HepG2 (cell line): ENCODE data around the gene CHST10. TPM values are rescaled to one million over a fixed set of nuclear protein-coding genes. Genes with fewer than 3 reads are reported as not detected.

Source experiments
- ATAC-seq: fragments of 200-7000 bp; cut with Tn5 transposase; 3 replicates; pipeline ENCODE4 v1.9.1; 2020; ENCODE audit warnings: mild to moderate bottlenecking, moderate library complexity
- BruUV-seq: library from RNA; stranded (reverse); fragments of 400-500 nt; replicated peaks from 2 replicates; lab custom pipeline; 2021; lab: Mats Ljungman, UMichigan
- CTCF ChIA-PET: fragments of 300-600 bp; formaldehyde crosslinking; extraction: SDS; loops from one replicate; lab custom pipeline; 2021; ENCODE audit warnings: low total read pairs, inconsistent platforms, low intra/inter-chr PET ratio; lab: Yijun Ruan, JAX
- POLR2A ChIA-PET: fragments of 350-600 bp; sonication (Branson Sonifier 250); formaldehyde crosslinking; loops from one replicate; lab custom pipeline; 2020; ENCODE audit warnings: antibody characterized with exemption, inconsistent platforms; lab: Yijun Ruan, JAX
- DNase-seq: peaks from one replicate; pipeline ENCODE4 v3.0.0-alpha.2; 2015; ENCODE audit warnings: low spot score
- FAIRE-seq: peaks from 3 replicates; lab custom pipeline; 2011; peaks lifted over from hg19 to GRCh38; lab: Jason Lieb, UNC
- H2AFZ ChIP-seq: one replicate; pipeline ENCODE4 v1.6.1; 2011; ENCODE audit warnings: low read length, inconsistent platforms
- H3K27ac ChIP-seq: fragments of 300-600 bp; 3 replicates; pipeline ENCODE4 v1.8.0; 2011; ENCODE audit warnings: mixed run types, mild to moderate bottlenecking, mixed read lengths, low read length, inconsistent platforms; ENCODE audit not compliant: insufficient read depth; ENCODE audit errors: extremely low read length
- H3K27me3 ChIP-seq, 2 experiments: fragments of 200-600 bp in 1 of 2; 2 replicates in 1 of 2; 3 replicates in 1 of 2; pipeline versions ENCODE4 v1.6.0 to v1.8.0; 2011; ENCODE audit warnings: low read length in 2 of 2, mild to moderate bottlenecking in 2 of 2, moderate library complexity in 2 of 2, inconsistent platforms in 1 of 2; ENCODE audit not compliant: insufficient read depth in 2 of 2, control insufficient read depth in 1 of 2
- H3K36me3 ChIP-seq, 2 experiments: fragments of 200-600 bp in 1 of 2; replicated peaks in 1 of 2; 2 replicates in 1 of 2; 3 replicates in 1 of 2; pipeline versions ENCODE4 v1.5.1 to v1.8.0; 2011; ENCODE audit warnings: low read length in 2 of 2, inconsistent platforms in 1 of 2; ENCODE audit not compliant: insufficient read depth in 2 of 2, control insufficient read depth in 1 of 2
- H3K4me1 ChIP-seq: 2 replicates; pipeline ENCODE4 v1.5.1; 2012; ENCODE audit warnings: low read length, inconsistent platforms; ENCODE audit not compliant: insufficient read depth
- H3K4me2 ChIP-seq: 2 replicates; pipeline ENCODE4 v1.6.0; 2011; ENCODE audit warnings: low read depth, low read length, inconsistent platforms
- H3K4me3 ChIP-seq, 3 experiments: fragments of 200-600 bp in 1 of 3; sonication (generic), shearing (Covaris generic) in 1 of 3; replicated peaks in 1 of 3; 2 replicates each; pipeline ENCODE4 v1.5.1; 2011 to 2016; ENCODE audit warnings: low read length in 3 of 3, inconsistent platforms in 2 of 3, low read depth in 2 of 3, mild to moderate bottlenecking in 2 of 3, control low read depth in 1 of 3, mixed read lengths in 1 of 3; ENCODE audit not compliant: insufficient read depth in 1 of 3
- H3K79me2 ChIP-seq: one replicate; pipeline ENCODE4 v1.6.1; 2011; ENCODE audit warnings: low read length, inconsistent platforms; ENCODE audit not compliant: insufficient read depth
- H3K9ac ChIP-seq: 2 replicates; pipeline ENCODE4 v1.6.0; 2011; ENCODE audit warnings: mild to moderate bottlenecking, low read depth, low read length, inconsistent platforms; ENCODE audit not compliant: insufficient read depth
- H3K9me3 ChIP-seq: 2 replicates; pipeline ENCODE4 v1.5.1; 2012; ENCODE audit warnings: mild to moderate bottlenecking, low read length
- H4K20me1 ChIP-seq: 2 replicates; pipeline ENCODE4 v1.6.0; 2011; ENCODE audit warnings: inconsistent platforms, mild to moderate bottlenecking, low read length, moderate library complexity; ENCODE audit not compliant: insufficient read depth
- BCL6 ChIP-seq: IDR thresholded peaks from 2 replicates; pipeline ENCODE4 v1.6.1; 2016; ENCODE audit warnings: missing genetic modification reagents, missing compliant biosample characterization
- BRF2 ChIP-seq: sonication (generic); formaldehyde crosslinking; IDR thresholded peaks from 2 replicates; pipeline ENCODE4 v1.8.1; 2022; ENCODE audit warnings: mild to moderate bottlenecking, missing genetic modification reagents
- HDAC2 ChIP-seq: sonication (generic); formaldehyde crosslinking; IDR thresholded peaks from 2 replicates; pipeline ENCODE4 v1.4.0; 2020; ENCODE audit warnings: missing genetic modification reagents
- HMG20B ChIP-seq: conservative IDR thresholded peaks from 2 replicates; pipeline ENCODE4 v1.6.1; 2016; ENCODE audit warnings: missing genetic modification reagents, missing compliant biosample characterization
- JDP2 ChIP-seq: sonication (generic); formaldehyde crosslinking; IDR thresholded peaks from 2 replicates; pipeline ENCODE4 v1.8.1; 2022; ENCODE audit warnings: missing genetic modification reagents, borderline replicate concordance
- MAZ ChIP-seq, 2 experiments: sonication (generic) in 1 of 2; formaldehyde crosslinking in 1 of 2; IDR thresholded peaks; 2 replicates each; pipeline versions ENCODE4 v1.5.0 to v1.6.1; 2012 to 2020; ENCODE audit warnings: low read depth in 2 of 2, mild to moderate bottlenecking in 2 of 2, borderline replicate concordance in 1 of 2, improper control_type of control experiment in 1 of 2, low read length in 1 of 2, missing genetic modification reagents in 1 of 2, moderate library complexity in 1 of 2
- MED13 ChIP-seq: sonication (generic); formaldehyde crosslinking; IDR thresholded peaks from 2 replicates; pipeline ENCODE4 v1.5.0; 2020; ENCODE audit warnings: missing genetic modification reagents
- NR0B2 ChIP-seq: sonication (generic); formaldehyde crosslinking; IDR thresholded peaks from 2 replicates; pipeline ENCODE4 v1.4.0; 2020; ENCODE audit warnings: mild to moderate bottlenecking, missing genetic modification reagents
- PATZ1 ChIP-seq: sonication (generic); formaldehyde crosslinking; IDR thresholded peaks from 2 replicates; pipeline ENCODE4 v1.4.0; 2020; ENCODE audit warnings: missing genetic modification reagents
- SNRNP70 ChIP-seq: fragments of 200-400 bp; formaldehyde crosslinking; IDR thresholded peaks from 2 replicates; pipeline ENCODE4 v1.6.1; 2017; ENCODE audit warnings: mild to moderate bottlenecking, low read depth, low read length, moderate library complexity
- ZNF138 ChIP-seq: sonication (generic); formaldehyde crosslinking; IDR thresholded peaks from 2 replicates; pipeline ENCODE4 v1.5.0; 2020; ENCODE audit warnings: mild to moderate bottlenecking, low read depth, missing genetic modification reagents
- ZNF326 ChIP-seq: sonication (generic); formaldehyde crosslinking; IDR thresholded peaks from 2 replicates; pipeline ENCODE4 v1.4.0; 2020; ENCODE audit warnings: missing genetic modification reagents, borderline replicate concordance
- ZNF446 ChIP-seq: sonication (generic); formaldehyde crosslinking; IDR thresholded peaks from 2 replicates; pipeline ENCODE4 v1.5.0; 2020; ENCODE audit warnings: mild to moderate bottlenecking, missing genetic modification reagents
- ZNF451 ChIP-seq: sonication (generic); formaldehyde crosslinking; IDR thresholded peaks from 2 replicates; pipeline ENCODE4 v1.5.0; 2020; ENCODE audit warnings: mild to moderate bottlenecking, missing genetic modification reagents
- ZNF777 ChIP-seq: sonication (generic); formaldehyde crosslinking; IDR thresholded peaks from 2 replicates; pipeline ENCODE4 v1.4.0; 2020; ENCODE audit warnings: missing genetic modification reagents
- ZNF782 ChIP-seq: sonication (generic); formaldehyde crosslinking; IDR thresholded peaks from 2 replicates; pipeline ENCODE4 v1.4.0; 2020; ENCODE audit warnings: missing genetic modification reagents, mild to moderate bottlenecking, borderline replicate concordance
- ZNF784 ChIP-seq: sonication (generic); formaldehyde crosslinking; IDR thresholded peaks from 2 replicates; pipeline ENCODE4 v1.5.1; 2020; ENCODE audit warnings: missing genetic modification reagents, mild to moderate bottlenecking, borderline replicate concordance
- ZNF841 ChIP-seq: sonication (generic); formaldehyde crosslinking; IDR thresholded peaks from 2 replicates; pipeline ENCODE4 v1.8.1; 2023; ENCODE audit warnings: missing genetic modification reagents, borderline replicate concordance
- ZNF878 ChIP-seq: sonication (generic); formaldehyde crosslinking; IDR thresholded peaks from 2 replicates; pipeline ENCODE4 v1.8.1; 2023; ENCODE audit warnings: mild to moderate bottlenecking, missing genetic modification reagents, moderate library complexity
- ZSCAN21 ChIP-seq: sonication (generic); formaldehyde crosslinking; IDR thresholded peaks from 2 replicates; pipeline ENCODE4 v1.8.0; 2022; ENCODE audit warnings: mild to moderate bottlenecking, missing genetic modification reagents, moderate library complexity, borderline replicate concordance
- WGBS: methylation state at CpG from one replicate; pipeline ENCODE4 v1.1.6; 2017; ENCODE audit warnings: low lambda C conversion rate; 5-methylcytosine and 5-hydroxymethylcytosine counted together
- in situ Hi-C: cut with HindIII; loops from 2 replicates; pipeline ENCODE4 v1.10.0; 2017; ENCODE audit warnings: low pct_unique_long_range_greater_than_20kb; ENCODE audit not compliant: extremely low pct_ligation_motif_present
- intact Hi-C: fragments of 100-400 bp; cut with micrococcal nuclease; formaldehyde crosslinking; loops from one replicate; pipeline ENCODE4 v1.10.0; 2022; ENCODE audit not compliant: unreplicated experiment
- polyA plus RNA-seq, 8 experiments: library from polyadenylated mRNA; depleted of rRNA in 3 of 8; stranded (reverse) in 7 of 8; unstranded in 1 of 8; fragments of >200 nt; fragmentation: Illumina TruSeq in 4 of 8; extraction: Trizol in 4 of 8; gene quantifications; 2 replicates each; pipeline versions ENCODE4 v1.2.1 to v1.2.3, GENCODE V29; 2011 to 2016; ENCODE audit warnings: low read depth in 4 of 8, missing spikeins in 1 of 8, mixed read lengths in 1 of 8; ENCODE audit not compliant: insufficient read depth in 1 of 8
- total RNA-seq, 5 experiments: library from RNA; depleted of rRNA; stranded (reverse); fragments of >200 nt; fragmentation: Illumina TruSeq; extraction: Trizol; gene quantifications; 2 replicates each; pipeline ENCODE4 v1.2.3, GENCODE V29; 2016; ENCODE audit warnings: low read depth in 1 of 5

CHST10 gene
- total and polyA plus RNA-seq, 2 of the 13 experiments (the other 11 are each of a cell fraction or from before 2014, with no cell fraction given) = 10.5 to 14.2 TPM

GRCh38 chr2:100412881-100413321, 4.6 kb downstream of the CHST10 start (continued):
- TF ChIP-seq BRF2 (CRISPR knock-in tag) (no peak), HDAC2 (CRISPR knock-in tag) (no peak), ZNF784 (CRISPR knock-in tag) (no peak), ZNF326 (CRISPR knock-in tag) (no peak), BCL6 (CRISPR knock-in tag) (no peak), PATZ1 (CRISPR knock-in tag) (no peak), ZNF878 (CRISPR knock-in tag) (no peak)

GRCh38 chr2:100412466-100412865, 5.0 kb downstream of the CHST10 start:
- DNase-seq (no peak), ATAC-seq (no peak), FAIRE-seq (no peak)
- H4K20me1 ChIP-seq = no peaks in the 10 kb centered on the region
- ChIA-PET CTCF (no interaction called here), POLR2A (no interaction called here)
- intact Hi-C loops (no loop called here), in situ Hi-C loops (no loop called here)
- no peak overlapping the region for H3K4me3 ChIP-seq
- no peak overlapping the region for H3K27ac ChIP-seq
- no peaks in the 10 kb centered on the region; a peak in 1 of 5 replicates for H3K27me3 ChIP-seq
- no peak overlapping the region for H2AFZ ChIP-seq
- H3K4me1 ChIP-seq = peaks cover 17% of the 10 kb centered on the region
- WGBS = 90% methylated on average over 4 of the region's 4 CpGs
- no TSS peak for BruUV-seq
- peaks cover 13% of the 10 kb centered on the region for H3K79me2 ChIP-seq
- H3K36me3 ChIP-seq = peaks cover 4 to 11% of the 10 kb centered on the region in 2 experiments; a peak in 3 of 5 replicates
- H3K9me3 ChIP-seq = no peaks in the 10 kb centered on the region
- H3K4me2 ChIP-seq = no peak overlapping the region
- H3K9ac ChIP-seq = no peak overlapping the region
- TF ChIP-seq JDP2 (no peak), HMG20B (CRISPR knock-in tag) (no peak), ZNF451 (CRISPR knock-in tag) (no peak), ZSCAN21 (CRISPR knock-in tag) (no peak), ZNF841 (CRISPR knock-in tag) (no peak), SNRNP70 (no peak), ZNF138 (no peak), ZNF446 (CRISPR knock-in tag) (no peak), ZNF782 (CRISPR knock-in tag) (no peak), NR0B2 (CRISPR knock-in tag) (no peak), MED13 (CRISPR knock-in tag) (no peak), ZNF777 (CRISPR knock-in tag) (no peak), MAZ (IDR thresholded peaks at IDR 0.05; ENCODE audit: borderline replicate concordance, low read depth, low read length) (no peak), MAZ (CRISPR knock-in tag; IDR thresholded peaks at IDR 0.05; ENCODE audit: low read depth) (no peak)
